Measurements from ENCODE around the gene GSG1L. TPM values are rescaled to one million over a fixed set of nuclear protein-coding genes. Genes with fewer than 3 reads are reported as not detected.

Gene GSG1L
- polyA plus RNA-seq, 3 donors: not detected

- WGBS (ENCODE audit: insufficient coverage): 10% methylated on average over 2 of the region's 3 CpGs
- no peak overlapping the region for H3K4me3 Mint-ChIP-seq
- H3K9me3 ChIP-seq (replicated peaks in 1 of 2; ENCODE audit: control insufficient read depth in 1 of 2, insufficient read depth in 1 of 2, low read length in 2 of 2): peaks cover 0 to 5% of the 10 kb centered on the region in 2 donors
- TF ChIP-seq CTCF (IDR thresholded peaks at IDR 0.05): no peak
- no peaks in the 10 kb centered on the region for H3K36me3 Mint-ChIP-seq
- no peak overlapping the region for H3K27ac ChIP-seq (ENCODE audit: low read depth in 1 of 2, low read length in 2 of 2)
- H3K4me1 Mint-ChIP-seq: no peaks in the 10 kb centered on the region
- H3K4me3 ChIP-seq (replicated peaks in 1 of 3; ENCODE audit: low read depth in 2 of 3, low read length in 3 of 3): no peak overlapping the region
- H3K36me3 ChIP-seq (replicated peaks in 1 of 2; ENCODE audit: control insufficient read depth in 1 of 2, insufficient read depth in 2 of 2, low read length in 2 of 2): no peaks in the 10 kb centered on the region
- peaks cover 4 to 7% (median 5%) of the 10 kb centered on the region in 3 donors for H3K27me3 Mint-ChIP-seq (ENCODE audit: low read depth in 3 of 3)
- no peak overlapping the region for H3K4me2 ChIP-seq (replicated peaks; ENCODE audit: extremely low read depth, low read length, poor library complexity, severe bottlenecking)
- no peak overlapping the region for H2AFZ ChIP-seq (ENCODE audit: insufficient read depth, low read depth, low read length, poor library complexity, severe bottlenecking)
- intact Hi-C loops (cut with micrococcal nuclease): no loop called here
- no peak overlapping the region for H3K27ac Mint-ChIP-seq
- no peaks in the 10 kb centered on the region for H4K20me1 ChIP-seq (ENCODE audit: insufficient read depth, low read length)
- H3K9ac ChIP-seq (ENCODE audit: insufficient read depth, low read length, poor library complexity, severe bottlenecking): no peak overlapping the region
- peaks cover 0 to 11% (median 7%) of the 10 kb centered on the region in 7 donors for H3K9me3 Mint-ChIP-seq
- H3K27me3 ChIP-seq (ENCODE audit: control insufficient read depth in 2 of 2, insufficient read depth in 2 of 2, low read length in 2 of 2): peaks cover 0 to 1% of the 10 kb centered on the region in 2 donors
- no peaks in the 10 kb centered on the region for H3K4me1 ChIP-seq (ENCODE audit: control insufficient read depth in 1 of 2, insufficient read depth in 2 of 2, low read length in 2 of 2)
- H3K79me2 ChIP-seq (ENCODE audit: insufficient read depth, low read length): no peaks in the 10 kb centered on the region
- DNase-seq: no peak
Observed at GRCh38 chr16:27929818-27930217, 133.7 kb downstream of the GSG1L start.

- no peak overlapping the region for H3K4me2 ChIP-seq (replicated peaks; ENCODE audit: extremely low read depth, low read length, poor library complexity, severe bottlenecking)
- peaks cover 3 to 7% (median 4%) of the 10 kb centered on the region in 3 donors for H3K27me3 Mint-ChIP-seq (ENCODE audit: low read depth in 3 of 3)
- H3K4me1 Mint-ChIP-seq: no peaks in the 10 kb centered on the region
- H3K4me3 Mint-ChIP-seq: no peak overlapping the region
- H3K4me1 ChIP-seq (ENCODE audit: control insufficient read depth in 1 of 2, insufficient read depth in 2 of 2, low read length in 2 of 2): no peaks in the 10 kb centered on the region
- WGBS (ENCODE audit: insufficient coverage): 51% methylated on average over 3 of the region's 6 CpGs
- no peak overlapping the region for H3K4me3 ChIP-seq (replicated peaks in 1 of 3; ENCODE audit: low read depth in 2 of 3, low read length in 3 of 3)
- TF ChIP-seq CTCF (IDR thresholded peaks at IDR 0.05): no peak
- DNase-seq: no peak
- H2AFZ ChIP-seq (ENCODE audit: insufficient read depth, low read depth, low read length, poor library complexity, severe bottlenecking): no peak overlapping the region
- H3K9me3 Mint-ChIP-seq: peaks cover 0 to 11% (median 7%) of the 10 kb centered on the region in 7 donors
- H3K79me2 ChIP-seq (ENCODE audit: insufficient read depth, low read length): no peaks in the 10 kb centered on the region
- no peak overlapping the region for H3K9ac ChIP-seq (ENCODE audit: insufficient read depth, low read length, poor library complexity, severe bottlenecking)
- H3K9me3 ChIP-seq (replicated peaks in 1 of 2; ENCODE audit: control insufficient read depth in 1 of 2, insufficient read depth in 1 of 2, low read length in 2 of 2): peaks cover 0 to 5% of the 10 kb centered on the region in 2 donors
- H3K27ac Mint-ChIP-seq: no peak overlapping the region
- no peaks in the 10 kb centered on the region for H3K36me3 ChIP-seq (replicated peaks in 1 of 2; ENCODE audit: control insufficient read depth in 1 of 2, insufficient read depth in 2 of 2, low read length in 2 of 2)
- no peaks in the 10 kb centered on the region for H3K36me3 Mint-ChIP-seq
- peaks cover 0 to 2% of the 10 kb centered on the region in 2 donors for H3K27me3 ChIP-seq (ENCODE audit: control insufficient read depth in 2 of 2, insufficient read depth in 2 of 2, low read length in 2 of 2)
- H4K20me1 ChIP-seq (ENCODE audit: insufficient read depth, low read length): no peaks in the 10 kb centered on the region
- no peak overlapping the region for H3K27ac ChIP-seq (ENCODE audit: low read depth in 1 of 2, low read length in 2 of 2)
- intact Hi-C loops (cut with micrococcal nuclease): no loop called here
Observed at GRCh38 chr16:27928542-27928941, 135.0 kb downstream of the GSG1L start.

Data from CD14-positive monocyte (primary cell).